ENCODE results near the gene KDM5B.

Gene KDM5B

GRCh38 chr1:202684716-202685115 lies 123.5 kb downstream of the KDM5B start:
- DNase-seq, result peak; percentile 59

- DNase-seq, result no peak
These were observed 125.2 kb downstream of the KDM5B start for GRCh38 chr1:202683029-202683428.

GRCh38 chr1:202682477-202682876 lies 125.7 kb downstream of the KDM5B start:
- no peak for DNase-seq

GRCh38 chr1:202681736-202682420 lies 126.3 kb downstream of the KDM5B start:
- DNase-seq, result peak; percentile 31

- DNase-seq, result no peak
These were observed 127.5 kb downstream of the KDM5B start for GRCh38 chr1:202680586-202681352.

GRCh38 chr1:202679406-202680177 lies 128.6 kb downstream of the KDM5B start:
- DNase-seq, result no peak

- no peak for DNase-seq
These were observed 130.8 kb downstream of the KDM5B start for GRCh38 chr1:202677433-202677832.
